HepG2 (cell line): ENCODE measurements around the gene ZNF367. TPM values are rescaled to one million over a fixed set of nuclear protein-coding genes. Genes with fewer than 3 reads are reported as not detected.

Experiments
- DDIT3 ChIP-seq: sonication (generic); formaldehyde crosslinking; IDR thresholded peaks from 2 replicates; pipeline ENCODE4 v1.4.0; 2020; ENCODE audit warnings: mild to moderate bottlenecking, missing genetic modification reagents
- EZH2 ChIP-seq: conservative IDR thresholded peaks from 2 replicates; pipeline ENCODE4 v1.6.1; 2012; ENCODE audit warnings: mild to moderate bottlenecking, low read depth, low read length, moderate library complexity
- GTF3A ChIP-seq: sonication (generic); formaldehyde crosslinking; conservative IDR thresholded peaks from 2 replicates; pipeline ENCODE4 v1.4.0; 2020; ENCODE audit warnings: mild to moderate bottlenecking, missing genetic modification reagents
- IKZF4 ChIP-seq: sonication (generic); formaldehyde crosslinking; IDR thresholded peaks from 2 replicates; pipeline ENCODE4 v1.5.1; 2020; ENCODE audit warnings: borderline replicate concordance, mild to moderate bottlenecking, low read depth, missing genetic modification reagents; ENCODE audit errors: not compliant biosample characterization
- KDM2A ChIP-seq: sonication (generic); formaldehyde crosslinking; IDR thresholded peaks from 2 replicates; pipeline ENCODE4 v1.4.0; 2020; ENCODE audit warnings: low read depth, missing genetic modification reagents, borderline replicate concordance
- KIAA2018 ChIP-seq: sonication (generic); formaldehyde crosslinking; IDR thresholded peaks from 2 replicates; pipeline ENCODE4 v1.5.0; 2020; ENCODE audit warnings: mild to moderate bottlenecking, missing genetic modification reagents, borderline replicate concordance
- KLF12 ChIP-seq: sonication (generic); formaldehyde crosslinking; IDR thresholded peaks from 2 replicates; pipeline ENCODE4 v1.4.0; 2020; ENCODE audit warnings: missing genetic modification reagents, borderline replicate concordance
- PCBP1 ChIP-seq: fragments of 200-400 bp; formaldehyde crosslinking; IDR thresholded peaks from 2 replicates; pipeline ENCODE4 v1.6.1; 2017; ENCODE audit warnings: mild to moderate bottlenecking, low read depth, low read length, borderline replicate concordance
- PRMT3 ChIP-seq: sonication (generic); formaldehyde crosslinking; IDR thresholded peaks from 2 replicates; pipeline ENCODE4 v1.8.1; 2022; ENCODE audit warnings: low read depth, mild to moderate bottlenecking, moderate library complexity, missing genetic modification reagents, borderline replicate concordance
- SOX13 ChIP-seq, 3 experiments: fragments of 450-650 bp in 1 of 3; sonication (generic) in 1 of 3; formaldehyde crosslinking in 1 of 3; IDR thresholded peaks in 2 of 3; conservative IDR thresholded peaks in 1 of 3; 2 replicates each; pipeline versions ENCODE4 v1.5.0 to v1.6.1; 2016 to 2020; ENCODE audit warnings: antibody characterized with exemption in 1 of 3, mild to moderate bottlenecking in 1 of 3, missing compliant biosample characterization in 1 of 3, missing genetic modification reagents in 1 of 3, moderate library complexity in 1 of 3
- ZEB1 ChIP-seq: IDR thresholded peaks from 2 replicates; pipeline ENCODE4 v1.6.1; 2012; ENCODE audit warnings: mild to moderate bottlenecking, low read depth, inconsistent platforms; ENCODE audit not compliant: insufficient replicate concordance
- ZNF143 ChIP-seq: sonication (generic); formaldehyde crosslinking; IDR thresholded peaks from 2 replicates; pipeline ENCODE4 v1.4.0; 2020; ENCODE audit warnings: missing genetic modification reagents
- ZNF572 ChIP-seq: sonication (generic); formaldehyde crosslinking; IDR thresholded peaks from 2 replicates; pipeline ENCODE4 v1.5.1; 2020; ENCODE audit warnings: mild to moderate bottlenecking, missing genetic modification reagents
- ZNF678 ChIP-seq: sonication (generic); formaldehyde crosslinking; IDR thresholded peaks from 2 replicates; pipeline ENCODE4 v1.4.0; 2020; ENCODE audit warnings: mild to moderate bottlenecking, missing genetic modification reagents
- ZNF761 ChIP-seq: sonication (generic); formaldehyde crosslinking; conservative IDR thresholded peaks from 2 replicates; pipeline ENCODE4 v1.4.0; 2020; ENCODE audit warnings: mild to moderate bottlenecking, missing genetic modification reagents
- polyA plus RNA-seq, 8 experiments: library from polyadenylated mRNA; depleted of rRNA in 3 of 8; stranded (reverse) in 7 of 8; unstranded in 1 of 8; fragments of >200 nt; fragmentation: Illumina TruSeq in 4 of 8; extraction: Trizol in 4 of 8; gene quantifications; 2 replicates each; pipeline versions ENCODE4 v1.2.1 to v1.2.3, GENCODE V29; 2011 to 2016; ENCODE audit warnings: low read depth in 4 of 8, missing spikeins in 1 of 8, mixed read lengths in 1 of 8; ENCODE audit not compliant: insufficient read depth in 1 of 8
- total RNA-seq, 5 experiments: library from RNA; depleted of rRNA; stranded (reverse); fragments of >200 nt; fragmentation: Illumina TruSeq; extraction: Trizol; gene quantifications; 2 replicates each; pipeline ENCODE4 v1.2.3, GENCODE V29; 2016; ENCODE audit warnings: low read depth in 1 of 5
- TF ChIP-seq, protein P1 (sequence below): sonication (generic); formaldehyde crosslinking; IDR thresholded peaks from 2 replicates; pipeline ENCODE4 v1.5.0; 2020; ENCODE audit warnings: missing genetic modification reagents

The ZNF367 gene
- total and polyA plus RNA-seq, 2 of the 13 experiments (the other 11 are each of a cell fraction or from before 2014, with no cell fraction given): 2.9 to 7.7 TPM

GRCh38 chr9:96417051-96417586, 1.1 kb downstream of the ZNF367 start (continued):
- TF ChIP-seq KIAA2018 (no peak), PCBP1 (no peak), ZNF678 (CRISPR knock-in tag) (peak; percentile 81; the same call in 1 of the 2 replicates), DDIT3 (CRISPR knock-in tag) (no peak), EZH2 (no peak), KDM2A (CRISPR knock-in tag) (peak; percentile 97), ZNF143 (CRISPR knock-in tag) (peak; percentile 54; the same call in 1 of the 2 replicates), ZEB1 (no peak), PRMT3 (CRISPR knock-in tag) (peak; percentile 35; the same call in 1 of the 2 replicates), ZNF761 (CRISPR knock-in tag) (peak; percentile 94), SOX13 (IDR thresholded peaks at IDR 0.05) (no peak), SOX13 (CRISPR knock-in tag; conservative IDR thresholded peaks at IDR 0.05 in 1 of 2, IDR thresholded peaks at IDR 0.05 in 1 of 2) (no peak), ZNF572 (CRISPR knock-in tag) (no peak), KLF12 (CRISPR knock-in tag) (0 out of 2 replicates have a peak, but pooled peaks have one; percentile 43), GTF3A (CRISPR knock-in tag) (peak; percentile 40; the same call in 1 of the 2 replicates), IKZF4 (CRISPR knock-in tag) (peak; percentile 78)
- TF ChIP-seq, protein P1, sequence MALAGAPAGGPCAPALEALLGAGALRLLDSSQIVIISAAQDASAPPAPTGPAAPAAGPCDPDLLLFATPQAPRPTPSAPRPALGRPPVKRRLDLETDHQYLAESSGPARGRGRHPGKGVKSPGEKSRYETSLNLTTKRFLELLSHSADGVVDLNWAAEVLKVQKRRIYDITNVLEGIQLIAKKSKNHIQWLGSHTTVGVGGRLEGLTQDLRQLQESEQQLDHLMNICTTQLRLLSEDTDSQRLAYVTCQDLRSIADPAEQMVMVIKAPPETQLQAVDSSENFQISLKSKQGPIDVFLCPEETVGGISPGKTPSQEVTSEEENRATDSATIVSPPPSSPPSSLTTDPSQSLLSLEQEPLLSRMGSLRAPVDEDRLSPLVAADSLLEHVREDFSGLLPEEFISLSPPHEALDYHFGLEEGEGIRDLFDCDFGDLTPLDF (CRISPR knock-in tag): peak; percentile 97
